Panc1 (cell line): ENCODE results near the gene YWHAG. TPM values are rescaled to one million over a fixed set of nuclear protein-coding genes. Genes with fewer than 3 reads are reported as not detected.

ENCODE experiments used
- ATAC-seq: fragments of 200-7000 bp; cut with Tn5 transposase; 2 replicates; pipeline ENCODE4 v1.9.1; 2020; ENCODE audit warnings: mild to moderate bottlenecking, moderate library complexity
- BruUV-seq: library from RNA; stranded (reverse); fragments of 400-500 nt; replicated peaks from 2 replicates; lab custom pipeline; 2021; lab: Mats Ljungman, UMichigan
- CTCF ChIA-PET: fragments of 300-600 bp; sonication (Branson Sonifier 250); formaldehyde crosslinking; loops from one replicate; lab custom pipeline; 2022; ENCODE audit warnings: antibody characterized with exemption; lab: Charles Lee
- POLR2A ChIA-PET: fragments of 300-600 bp; sonication (Branson Sonifier 250); formaldehyde crosslinking; loops from one replicate; lab custom pipeline; 2022; ENCODE audit warnings: antibody characterized with exemption; lab: Charles Lee
- DNase-seq: peaks from one replicate; pipeline ENCODE4 v3.0.0-alpha.2; 2010; ENCODE audit warnings: low read depth, low spot score
- H3K27ac ChIP-seq: 2 replicates; pipeline ENCODE4 v1.5.1; 2011; ENCODE audit warnings: mild to moderate bottlenecking, low read length, inconsistent platforms
- H3K27me3 ChIP-seq: fragments of 200-500 bp; sonication (Bioruptor generic); 2 replicates; pipeline ENCODE4 v1.6.0; 2014; ENCODE audit warnings: low read length, inconsistent platforms; ENCODE audit not compliant: control insufficient read depth, insufficient read depth
- H3K36me3 ChIP-seq: fragments of 200-500 bp; sonication (Bioruptor generic); 2 replicates; pipeline ENCODE4 v1.5.1; 2014; ENCODE audit warnings: inconsistent platforms, mild to moderate bottlenecking, low read length, moderate library complexity; ENCODE audit not compliant: control insufficient read depth, insufficient read depth
- H3K4me1 ChIP-seq: 2 replicates; pipeline ENCODE4 v1.5.1; 2011; ENCODE audit warnings: inconsistent platforms, mild to moderate bottlenecking, low read length, moderate library complexity; ENCODE audit not compliant: control insufficient read depth, insufficient read depth
- H3K4me3 ChIP-seq, 2 experiments: 2 replicates each; pipeline ENCODE4 v1.5.1; 2011 to 2012; ENCODE audit warnings: low read depth in 2 of 2, low read length in 2 of 2, mild to moderate bottlenecking in 2 of 2, inconsistent platforms in 1 of 2, moderate library complexity in 1 of 2
- H3K9me3 ChIP-seq: fragments of 200-500 bp; sonication (Bioruptor generic); 2 replicates; pipeline ENCODE4 v1.5.1; 2014; ENCODE audit warnings: low read depth, mild to moderate bottlenecking, inconsistent platforms, low read length, moderate library complexity; ENCODE audit not compliant: control insufficient read depth, insufficient read depth
- POLR2AphosphoS5 ChIP-seq: IDR thresholded peaks from 2 replicates; pipeline ENCODE4 v1.6.1; 2012; ENCODE audit warnings: mild to moderate bottlenecking, low read depth, low read length, moderate library complexity
- REST ChIP-seq, 2 experiments: IDR thresholded peaks; 2 replicates each; pipeline ENCODE4 v1.6.1; 2011 to 2012; ENCODE audit warnings: low read depth in 2 of 2, control low read depth in 1 of 2, low read length in 1 of 2, mild to moderate bottlenecking in 1 of 2, moderate library complexity in 1 of 2; ENCODE audit not compliant: insufficient read depth in 1 of 2
- SIN3A ChIP-seq: IDR thresholded peaks from 2 replicates; pipeline ENCODE4 v1.6.1; 2012; ENCODE audit warnings: low read depth, mild to moderate bottlenecking, low read length, moderate library complexity, borderline replicate concordance; ENCODE audit not compliant: insufficient read depth
- TCF7L2 ChIP-seq: IDR thresholded peaks from 2 replicates; pipeline ENCODE4 v1.6.1; 2011; ENCODE audit warnings: mild to moderate bottlenecking, low read depth, low read length, inconsistent platforms
- in situ Hi-C: cut with HindIII; loops from 2 replicates; pipeline ENCODE4 v1.10.0; 2016; ENCODE audit warnings: low sequenced_read_pairs, low pct_unique_long_range_greater_than_20kb
- intact Hi-C: fragments of 100-400 bp; cut with micrococcal nuclease; formaldehyde crosslinking; loops from one replicate; pipeline ENCODE4 v1.10.0; 2022; ENCODE audit not compliant: unreplicated experiment
- total RNA-seq: library from RNA; stranded (reverse); gene quantifications from one replicate; pipeline ENCODE4 v1.2.1, GENCODE V29; 2021; ENCODE audit not compliant: unreplicated experiment
- TF ChIP-seq, protein P1 (sequence below): fragments of 450-650 bp; IDR thresholded peaks from 2 replicates; pipeline ENCODE4 v1.5.1; 2017; ENCODE audit warnings: mild to moderate bottlenecking

YWHAG gene
- total RNA-seq, 1 experiment from 2014 or later = 210 TPM

DNA sequence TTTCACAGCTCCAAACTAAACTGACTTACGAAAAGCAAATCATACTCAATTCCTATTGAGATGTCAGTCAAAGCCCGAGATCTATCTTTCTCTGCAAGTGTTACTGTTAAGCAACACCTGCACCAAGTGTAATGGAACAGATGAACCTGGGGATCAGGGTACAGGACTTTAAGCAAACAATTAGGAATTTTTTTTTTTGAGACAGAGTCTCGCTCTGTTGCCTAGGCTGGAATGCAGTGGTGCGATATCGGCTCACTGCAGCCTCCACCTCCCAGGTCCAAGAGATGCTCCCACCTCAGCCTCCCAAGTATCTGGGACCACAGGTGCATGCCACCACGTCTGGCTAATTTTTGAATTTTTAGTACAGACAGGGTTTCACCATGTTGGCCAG is 14.9 kb downstream of the YWHAG start:
- intact Hi-C loops = no loop called here
- TF ChIP-seq SIN3A = no peak
- TF ChIP-seq POLR2AphosphoS5 = no peak
- no peak for TF ChIP-seq REST (IDR thresholded peaks at IDR 0.05; ENCODE audit: insufficient read depth in 1 of 2, low read depth in 2 of 2, low read length in 1 of 2)
- TF ChIP-seq TCF7L2 = no peak
- TF ChIP-seq, protein P1, sequence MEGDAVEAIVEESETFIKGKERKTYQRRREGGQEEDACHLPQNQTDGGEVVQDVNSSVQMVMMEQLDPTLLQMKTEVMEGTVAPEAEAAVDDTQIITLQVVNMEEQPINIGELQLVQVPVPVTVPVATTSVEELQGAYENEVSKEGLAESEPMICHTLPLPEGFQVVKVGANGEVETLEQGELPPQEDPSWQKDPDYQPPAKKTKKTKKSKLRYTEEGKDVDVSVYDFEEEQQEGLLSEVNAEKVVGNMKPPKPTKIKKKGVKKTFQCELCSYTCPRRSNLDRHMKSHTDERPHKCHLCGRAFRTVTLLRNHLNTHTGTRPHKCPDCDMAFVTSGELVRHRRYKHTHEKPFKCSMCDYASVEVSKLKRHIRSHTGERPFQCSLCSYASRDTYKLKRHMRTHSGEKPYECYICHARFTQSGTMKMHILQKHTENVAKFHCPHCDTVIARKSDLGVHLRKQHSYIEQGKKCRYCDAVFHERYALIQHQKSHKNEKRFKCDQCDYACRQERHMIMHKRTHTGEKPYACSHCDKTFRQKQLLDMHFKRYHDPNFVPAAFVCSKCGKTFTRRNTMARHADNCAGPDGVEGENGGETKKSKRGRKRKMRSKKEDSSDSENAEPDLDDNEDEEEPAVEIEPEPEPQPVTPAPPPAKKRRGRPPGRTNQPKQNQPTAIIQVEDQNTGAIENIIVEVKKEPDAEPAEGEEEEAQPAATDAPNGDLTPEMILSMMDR = no peak
- BruUV-seq = no TSS peak
- peaks cover 16% of the 10 kb centered on the region for H3K36me3 ChIP-seq
- in situ Hi-C loops = no loop called here
- no peak for DNase-seq
- no peak overlapping the region for H3K4me3 ChIP-seq
- H3K4me1 ChIP-seq = peaks cover 9% of the 10 kb centered on the region; the same call in 1 of the 2 replicates
- ATAC-seq = no peak
- no peaks in the 10 kb centered on the region for H3K9me3 ChIP-seq
- H3K27me3 ChIP-seq = no peaks in the 10 kb centered on the region
- H3K27ac ChIP-seq = no peak overlapping the region
- ChIA-PET POLR2A (no interaction called here), CTCF (no interaction called here)

DNA sequence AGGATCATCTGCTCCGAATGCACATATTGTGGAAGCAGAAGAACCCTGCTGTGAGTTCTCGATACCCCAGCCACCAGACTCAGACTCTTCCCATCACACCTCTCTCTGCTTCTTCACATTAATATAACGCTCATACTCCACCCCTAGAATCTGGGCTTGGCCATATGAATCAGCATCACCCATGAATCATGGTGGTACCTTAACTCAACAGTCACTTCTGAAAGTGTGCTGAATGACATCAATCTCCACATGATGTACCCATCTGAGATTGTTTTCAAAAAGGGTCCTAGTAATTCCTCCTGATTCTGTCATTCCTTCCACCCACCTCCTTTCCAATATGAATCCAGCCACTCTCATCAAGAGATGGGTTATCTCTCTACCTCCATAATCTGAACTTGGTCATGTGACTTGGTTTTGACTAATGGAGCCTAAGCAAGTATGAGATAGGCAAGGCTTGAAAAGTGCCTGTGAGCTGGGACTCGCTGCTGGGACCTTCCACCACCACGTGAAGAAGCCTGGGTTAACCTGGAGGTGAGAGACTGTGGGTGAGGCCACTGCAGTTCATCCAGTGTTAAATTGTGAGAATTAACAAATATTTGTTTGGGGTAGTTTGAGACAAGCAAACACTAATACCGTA is 15.4 kb downstream of the YWHAG start:
- H3K9me3 ChIP-seq = no peaks in the 10 kb centered on the region
- BruUV-seq = no TSS peak
- in situ Hi-C loops = no loop called here
- H3K36me3 ChIP-seq = peaks cover 16% of the 10 kb centered on the region
- POLR2A ChIA-PET = no interaction called here
- ATAC-seq (no peak), DNase-seq (no peak)
- intact Hi-C loops = no loop called here
- H3K4me3 ChIP-seq = no peak overlapping the region
- CTCF ChIA-PET = no interaction called here
- no peak for TF ChIP-seq TCF7L2
- no peak for TF ChIP-seq SIN3A
- no peak for TF ChIP-seq POLR2AphosphoS5
- TF ChIP-seq REST (IDR thresholded peaks at IDR 0.05; ENCODE audit: insufficient read depth in 1 of 2, low read depth in 2 of 2, low read length in 1 of 2) = no peak
- TF ChIP-seq, protein P1 = no peak
- H3K27me3 ChIP-seq = no peaks in the 10 kb centered on the region
- no peak overlapping the region for H3K27ac ChIP-seq
- peaks cover 15% of the 10 kb centered on the region; the same call in 1 of the 2 replicates for H3K4me1 ChIP-seq
